Measurements from ENCODE around the gene NOS1. TPM values are rescaled to one million over a fixed set of nuclear protein-coding genes. Genes with fewer than 3 reads are reported as not detected.

NOS1 gene
- total RNA-seq, 1 experiment from 2014 or later, result 25.2 TPM

DNA sequence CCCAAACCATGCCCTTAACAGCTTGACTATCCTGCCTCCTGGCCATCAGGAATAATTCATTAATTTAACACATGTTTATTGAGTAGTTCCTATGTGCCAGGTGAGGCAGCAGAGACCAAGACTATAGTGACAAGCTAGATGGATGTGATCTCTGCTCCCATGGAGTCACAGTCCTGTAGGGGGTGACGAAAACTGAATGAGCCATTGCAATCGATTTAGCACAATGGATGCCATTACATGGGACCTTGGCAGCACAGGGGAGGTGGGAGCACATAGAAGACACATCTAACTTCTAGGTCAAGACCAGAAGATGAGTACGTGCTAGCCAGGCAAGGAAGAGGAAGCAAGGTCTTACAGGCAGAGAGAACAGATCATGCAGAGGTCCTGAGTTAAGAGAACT, 68.7 kb downstream of the NOS1 start:
- H3K27ac ChIP-seq (ENCODE audit: low read depth, low read length, poor library complexity, severe bottlenecking), result no peak overlapping the region
- H3K4me3 ChIP-seq (ENCODE audit: low read depth, low read length, poor library complexity, severe bottlenecking), result no peak overlapping the region
- no peaks in the 10 kb centered on the region for H3K27me3 ChIP-seq (replicated peaks; ENCODE audit: insufficient read depth, low read depth, low read length, poor library complexity)
- peaks cover 21% of the 10 kb centered on the region for H3K36me3 ChIP-seq (ENCODE audit: insufficient read depth, low read length, poor library complexity, severe bottlenecking)
- ChIA-PET POLR2A (ENCODE audit: low non-redundant PET) (no interaction called here), CTCF (no interaction called here)
- BruUV-seq (replicated peaks), result no TSS peak
- TF ChIP-seq, protein P1, sequence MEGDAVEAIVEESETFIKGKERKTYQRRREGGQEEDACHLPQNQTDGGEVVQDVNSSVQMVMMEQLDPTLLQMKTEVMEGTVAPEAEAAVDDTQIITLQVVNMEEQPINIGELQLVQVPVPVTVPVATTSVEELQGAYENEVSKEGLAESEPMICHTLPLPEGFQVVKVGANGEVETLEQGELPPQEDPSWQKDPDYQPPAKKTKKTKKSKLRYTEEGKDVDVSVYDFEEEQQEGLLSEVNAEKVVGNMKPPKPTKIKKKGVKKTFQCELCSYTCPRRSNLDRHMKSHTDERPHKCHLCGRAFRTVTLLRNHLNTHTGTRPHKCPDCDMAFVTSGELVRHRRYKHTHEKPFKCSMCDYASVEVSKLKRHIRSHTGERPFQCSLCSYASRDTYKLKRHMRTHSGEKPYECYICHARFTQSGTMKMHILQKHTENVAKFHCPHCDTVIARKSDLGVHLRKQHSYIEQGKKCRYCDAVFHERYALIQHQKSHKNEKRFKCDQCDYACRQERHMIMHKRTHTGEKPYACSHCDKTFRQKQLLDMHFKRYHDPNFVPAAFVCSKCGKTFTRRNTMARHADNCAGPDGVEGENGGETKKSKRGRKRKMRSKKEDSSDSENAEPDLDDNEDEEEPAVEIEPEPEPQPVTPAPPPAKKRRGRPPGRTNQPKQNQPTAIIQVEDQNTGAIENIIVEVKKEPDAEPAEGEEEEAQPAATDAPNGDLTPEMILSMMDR (conservative IDR thresholded peaks at IDR 0.05; ENCODE audit: low read depth, low read length), result no peak
- no peaks in the 10 kb centered on the region for H3K4me1 ChIP-seq (ENCODE audit: insufficient read depth, low read length, poor library complexity, severe bottlenecking)
- intact Hi-C loops (cut with micrococcal nuclease; ENCODE audit: unreplicated experiment), result no loop called here
- DNase-seq (ENCODE audit: low spot score), result no peak
- H3K9me3 ChIP-seq (ENCODE audit: low read depth, low read length, poor library complexity, severe bottlenecking), result no peaks in the 10 kb centered on the region

DNA sequence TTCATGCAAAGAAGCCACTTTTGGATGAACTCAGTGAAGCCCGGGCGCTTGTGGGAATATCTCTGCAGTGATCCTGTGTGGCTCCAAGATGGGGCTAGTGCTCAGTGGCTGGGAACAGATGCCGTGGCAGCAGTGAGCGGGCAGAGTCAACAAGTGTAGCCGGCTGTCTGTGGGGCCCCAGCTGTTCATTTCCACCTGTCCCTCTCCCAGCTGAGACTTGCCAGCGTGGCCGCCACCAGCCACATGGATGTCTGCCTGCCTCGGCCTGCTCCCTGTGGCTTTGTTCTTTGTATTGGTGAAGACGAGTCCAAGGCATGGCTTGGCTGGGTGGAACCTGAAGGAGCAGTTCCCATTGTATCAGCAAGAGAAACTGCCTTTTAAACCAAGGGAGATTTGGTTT, 77.3 kb downstream of the NOS1 start:
- CTCF ChIA-PET, result no interaction called here
- H3K27me3 ChIP-seq (replicated peaks; ENCODE audit: insufficient read depth, low read depth, low read length, poor library complexity), result no peaks in the 10 kb centered on the region
- no peak for DNase-seq (ENCODE audit: low spot score)
- H3K4me1 ChIP-seq (ENCODE audit: insufficient read depth, low read length, poor library complexity, severe bottlenecking), result no peaks in the 10 kb centered on the region
- intact Hi-C loops (cut with micrococcal nuclease; ENCODE audit: unreplicated experiment), result no loop called here
- no peak overlapping the region for H3K4me3 ChIP-seq (ENCODE audit: low read depth, low read length, poor library complexity, severe bottlenecking)
- H3K36me3 ChIP-seq (ENCODE audit: insufficient read depth, low read length, poor library complexity, severe bottlenecking), result peaks cover 38% of the 10 kb centered on the region
- BruUV-seq (replicated peaks), result no TSS peak
- POLR2A ChIA-PET (ENCODE audit: low non-redundant PET), result no interaction called here
- no peak for TF ChIP-seq EZH2 (IDR thresholded peaks at IDR 0.05; ENCODE audit: borderline replicate concordance, low read depth, low read length, poor library complexity, severe bottlenecking)
- TF ChIP-seq, protein P1 (conservative IDR thresholded peaks at IDR 0.05; ENCODE audit: low read depth, low read length), result no peak
- H3K9me3 ChIP-seq (ENCODE audit: low read depth, low read length, poor library complexity, severe bottlenecking), result no peaks in the 10 kb centered on the region
- H3K27ac ChIP-seq (ENCODE audit: low read depth, low read length, poor library complexity, severe bottlenecking), result no peak overlapping the region

DNA sequence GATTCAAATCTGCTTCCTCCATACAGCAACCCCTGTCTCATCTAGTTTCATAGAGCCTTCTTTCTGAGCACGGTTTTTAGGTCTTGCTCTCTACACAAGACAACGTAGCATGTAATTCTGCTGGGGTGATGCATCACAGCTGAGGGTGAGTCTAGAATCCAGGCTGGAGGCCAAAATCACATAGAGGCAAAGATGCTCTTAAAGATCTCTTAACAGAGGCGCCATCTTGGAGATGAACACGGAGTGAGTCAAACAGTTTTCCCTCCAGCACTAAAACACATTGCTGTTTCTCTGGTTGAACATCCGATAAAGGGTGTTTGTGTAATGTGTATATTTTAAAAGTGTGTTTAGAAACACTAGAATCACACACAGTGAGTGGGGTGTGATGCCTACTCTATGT, 78.9 kb downstream of the NOS1 start:
- ChIA-PET CTCF (no interaction called here), POLR2A (ENCODE audit: low non-redundant PET) (no interaction called here)
- Histone ChIP-seq H3K4me1 (ENCODE audit: insufficient read depth, low read length, poor library complexity, severe bottlenecking) (no peaks in the 10 kb centered on the region), H3K27me3 (replicated peaks; ENCODE audit: insufficient read depth, low read depth, low read length, poor library complexity) (no peaks in the 10 kb centered on the region), H3K9me3 (ENCODE audit: low read depth, low read length, poor library complexity, severe bottlenecking) (no peaks in the 10 kb centered on the region), H3K4me3 (ENCODE audit: low read depth, low read length, poor library complexity, severe bottlenecking) (no peak overlapping the region), H3K27ac (ENCODE audit: low read depth, low read length, poor library complexity, severe bottlenecking) (no peak overlapping the region), H3K36me3 (ENCODE audit: insufficient read depth, low read length, poor library complexity, severe bottlenecking) (peaks cover 27% of the 10 kb centered on the region)
- no peak for TF ChIP-seq EZH2 (IDR thresholded peaks at IDR 0.05; ENCODE audit: borderline replicate concordance, low read depth, low read length, poor library complexity, severe bottlenecking)
- TF ChIP-seq, protein P1 (conservative IDR thresholded peaks at IDR 0.05; ENCODE audit: low read depth, low read length), result no peak
- no TSS peak for BruUV-seq (replicated peaks)
- no peak for DNase-seq (ENCODE audit: low spot score)
- intact Hi-C loops (cut with micrococcal nuclease; ENCODE audit: unreplicated experiment), result no loop called here

All from A673 (cell line).